ENCODE measurements around the gene CREB3L2. TPM values are rescaled to one million over a fixed set of nuclear protein-coding genes. Genes with fewer than 3 reads are reported as not detected.
A peak's percentile ranks its signal among the peaks of the same experiment; 100 is the strongest.

Gene CREB3L2
- total RNA-seq, 3 donors from 2014 or later (not counting 1 experiment from before 2014, with no cell fraction given): 45.9 to 54.6 (median 52.5) TPM

GRCh38 chr7:137976696-137977095 is 25.2 kb downstream of the CREB3L2 start:
- Histone ChIP-seq H3K4me1 (ENCODE audit: control insufficient read depth, insufficient read depth, low read length) (no peaks in the 10 kb centered on the region), H3K27ac (ENCODE audit: low read length) (no peak overlapping the region), H3K36me3 (ENCODE audit: control insufficient read depth, insufficient read depth, low read length) (no peaks in the 10 kb centered on the region), H3K9me3 (ENCODE audit: control insufficient read depth, insufficient read depth, low read length) (no peaks in the 10 kb centered on the region), H3K4me3 (ENCODE audit: low read length) (no peak overlapping the region), H3K27me3 (ENCODE audit: control insufficient read depth, insufficient read depth, low read length) (no peaks in the 10 kb centered on the region)
- no peaks in the 10 kb centered on the region for H3K27me3 Mint-ChIP-seq (ENCODE audit: low read depth in 2 of 2)
- DNase-seq (no peak), ATAC-seq (no peak)
- 67% methylated on average over 3 of the region's 5 CpGs for WGBS (ENCODE audit: insufficient coverage)
- intact Hi-C loops (cut with micrococcal nuclease): no loop called here
- H3K27ac Mint-ChIP-seq: peak overlapping the region in 1 of 2 donors; percentile 42
- H3K9me3 Mint-ChIP-seq: no peaks in the 10 kb centered on the region
- no peak overlapping the region for H3K4me3 Mint-ChIP-seq
- peaks cover 18 to 34% of the 10 kb centered on the region in 2 donors for H3K4me1 Mint-ChIP-seq
- H3K36me3 Mint-ChIP-seq: no peaks in the 10 kb centered on the region
- no peak for TF ChIP-seq CTCF (IDR thresholded peaks at IDR 0.05)

- no peaks in the 10 kb centered on the region for H3K27me3 Mint-ChIP-seq (ENCODE audit: low read depth in 2 of 2)
- no peak overlapping the region for H3K27ac ChIP-seq (ENCODE audit: low read length)
- H3K27me3 ChIP-seq (ENCODE audit: control insufficient read depth, insufficient read depth, low read length): no peaks in the 10 kb centered on the region
Measured at GRCh38 chr7:137976232-137976631, 25.7 kb downstream of the CREB3L2 start.

GRCh38 chr7:137975768-137976167 is 26.1 kb downstream of the CREB3L2 start:
- Mint-ChIP-seq H3K27me3 (ENCODE audit: low read depth in 2 of 2) (no peaks in the 10 kb centered on the region), H3K4me1 (peaks cover 9 to 24% of the 10 kb centered on the region in 2 donors), H3K27ac (peak overlapping the region in 1 of 2 donors; percentile 42), H3K4me3 (no peak overlapping the region), H3K9me3 (no peaks in the 10 kb centered on the region), H3K36me3 (no peaks in the 10 kb centered on the region)
- 89% methylated on average over 2 of the region's 2 CpGs for WGBS (ENCODE audit: insufficient coverage)
- H3K36me3 ChIP-seq (ENCODE audit: control insufficient read depth, insufficient read depth, low read length): no peaks in the 10 kb centered on the region
- H3K4me1 ChIP-seq (ENCODE audit: control insufficient read depth, insufficient read depth, low read length): no peaks in the 10 kb centered on the region
- ATAC-seq: no peak
- intact Hi-C loops (cut with micrococcal nuclease): no loop called here
- no peak for DNase-seq
- H3K9me3 ChIP-seq (ENCODE audit: control insufficient read depth, insufficient read depth, low read length): no peaks in the 10 kb centered on the region
- no peak overlapping the region for H3K27ac ChIP-seq (ENCODE audit: low read length)
- H3K27me3 ChIP-seq (ENCODE audit: control insufficient read depth, insufficient read depth, low read length): no peaks in the 10 kb centered on the region
- H3K4me3 ChIP-seq (ENCODE audit: low read length): no peak overlapping the region
- no peak for TF ChIP-seq CTCF (IDR thresholded peaks at IDR 0.05)

More at GRCh38 chr7:137976232-137976631, 25.7 kb downstream of the CREB3L2 start:
- intact Hi-C loops (cut with micrococcal nuclease): no loop called here
- H3K9me3 Mint-ChIP-seq: no peaks in the 10 kb centered on the region
- H3K4me3 Mint-ChIP-seq: no peak overlapping the region
- H3K27ac Mint-ChIP-seq: peak overlapping the region in 1 of 2 donors; percentile 42
- peaks cover 14 to 29% of the 10 kb centered on the region in 2 donors for H3K4me1 Mint-ChIP-seq
- WGBS (ENCODE audit: insufficient coverage): 93% methylated on average over 2 of the region's 3 CpGs
- H3K36me3 ChIP-seq (ENCODE audit: control insufficient read depth, insufficient read depth, low read length): no peaks in the 10 kb centered on the region
- no peak overlapping the region for H3K4me3 ChIP-seq (ENCODE audit: low read length)
- H3K9me3 ChIP-seq (ENCODE audit: control insufficient read depth, insufficient read depth, low read length): no peaks in the 10 kb centered on the region
- H3K36me3 Mint-ChIP-seq: no peaks in the 10 kb centered on the region
- ATAC-seq: no peak
- no peaks in the 10 kb centered on the region for H3K4me1 ChIP-seq (ENCODE audit: control insufficient read depth, insufficient read depth, low read length)
- DNase-seq: no peak
- no peak for TF ChIP-seq CTCF (IDR thresholded peaks at IDR 0.05)

- H3K27me3 Mint-ChIP-seq (ENCODE audit: low read depth in 2 of 2): no peaks in the 10 kb centered on the region
- peaks cover 8 to 23% of the 10 kb centered on the region in 2 donors for H3K4me1 Mint-ChIP-seq
- no peak overlapping the region for H3K27ac ChIP-seq (ENCODE audit: low read length)
- H3K36me3 Mint-ChIP-seq: no peaks in the 10 kb centered on the region
- DNase-seq (no peak), ATAC-seq (no peak)
- no peak overlapping the region for H3K27ac Mint-ChIP-seq
- no peak for TF ChIP-seq CTCF (IDR thresholded peaks at IDR 0.05)
- no peak overlapping the region for H3K4me3 Mint-ChIP-seq
- no peaks in the 10 kb centered on the region for H3K36me3 ChIP-seq (ENCODE audit: control insufficient read depth, insufficient read depth, low read length)
- H3K4me1 ChIP-seq (ENCODE audit: control insufficient read depth, insufficient read depth, low read length): no peaks in the 10 kb centered on the region
- intact Hi-C loops (cut with micrococcal nuclease): no loop called here
- H3K4me3 ChIP-seq (ENCODE audit: low read length): no peak overlapping the region
- no peaks in the 10 kb centered on the region for H3K9me3 ChIP-seq (ENCODE audit: control insufficient read depth, insufficient read depth, low read length)
- WGBS (ENCODE audit: insufficient coverage): 91% methylated on average over 3 of the region's 3 CpGs
- no peaks in the 10 kb centered on the region for H3K27me3 ChIP-seq (ENCODE audit: control insufficient read depth, insufficient read depth, low read length)
- no peaks in the 10 kb centered on the region for H3K9me3 Mint-ChIP-seq
Measured at GRCh38 chr7:137975221-137975620, 26.7 kb downstream of the CREB3L2 start.

Measured in natural killer cell (primary cell).